ENCODE measurements around the gene JHY. TPM values are rescaled to one million over a fixed set of nuclear protein-coding genes. Genes with fewer than 3 reads are reported as not detected.

JHY gene
- total and polyA plus RNA-seq, 2 donors (not counting 1 experiment from before 2014, with no cell fraction given): 1.6 to 3.5 TPM

DNA sequence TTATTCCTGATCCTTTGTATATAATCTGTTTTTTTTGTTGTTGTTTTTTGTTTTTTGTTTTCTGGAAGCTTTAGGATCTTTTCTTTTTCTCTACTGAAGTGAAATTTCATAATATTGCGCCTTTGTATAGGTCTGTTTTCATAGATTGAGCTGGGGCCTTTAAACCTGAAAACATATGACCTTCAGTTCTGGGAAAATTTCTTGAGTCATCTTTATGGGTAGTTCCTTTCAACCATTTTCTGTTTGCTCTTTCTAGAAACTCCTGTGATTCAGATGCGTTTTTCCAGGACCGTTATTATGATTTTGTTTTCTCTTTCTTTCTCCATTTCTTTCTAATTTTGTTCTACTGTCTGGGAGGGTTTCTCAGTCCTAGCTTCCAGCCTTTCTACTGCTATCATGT is 55.4 kb downstream of the JHY start:
- no peak for DNase-seq (ENCODE audit: low read depth in 2 of 2)
- no peaks in the 10 kb centered on the region for H3K27me3 ChIP-seq (ENCODE audit: control insufficient read depth, insufficient read depth, low read length)
- H3K79me2 ChIP-seq (ENCODE audit: control insufficient read depth, insufficient read depth, low read length): no peaks in the 10 kb centered on the region
- no peak for TF ChIP-seq CTCF (conservative IDR thresholded peaks at IDR 0.05 in 1 of 2, IDR thresholded peaks at IDR 0.05 in 1 of 2; ENCODE audit: low read depth in 1 of 2, low read length in 2 of 2)
- no peak for TF ChIP-seq EZH2 (IDR thresholded peaks at IDR 0.05; ENCODE audit: low read length, missing control alignments)
- H3K4me2 ChIP-seq (ENCODE audit: extremely low read depth, insufficient read depth, low read length): no peak overlapping the region
- no peak overlapping the region for H3K4me3 ChIP-seq (replicated peaks in 1 of 4; ENCODE audit: control extremely low read depth in 1 of 4, insufficient read depth in 1 of 4, low read depth in 3 of 4, low read length in 4 of 4)
- H3K9ac ChIP-seq (ENCODE audit: insufficient read depth, low read length): no peak overlapping the region
- no peaks in the 10 kb centered on the region for H3K4me1 ChIP-seq (ENCODE audit: control insufficient read depth, extremely low read depth, insufficient read depth, low read length)
- no peaks in the 10 kb centered on the region for H4K20me1 ChIP-seq (ENCODE audit: control insufficient read depth, extremely low read depth, insufficient read depth, low read length)
- H3K36me3 ChIP-seq (ENCODE audit: control insufficient read depth, insufficient read depth, low read length): no peaks in the 10 kb centered on the region
- no peak overlapping the region for H3K27ac ChIP-seq (ENCODE audit: insufficient read depth, low read length)
- H2AFZ ChIP-seq (ENCODE audit: low read length): no peak overlapping the region
- H3K9me3 ChIP-seq (ENCODE audit: control insufficient read depth, insufficient read depth, low read depth, low read length): no peaks in the 10 kb centered on the region

DNA sequence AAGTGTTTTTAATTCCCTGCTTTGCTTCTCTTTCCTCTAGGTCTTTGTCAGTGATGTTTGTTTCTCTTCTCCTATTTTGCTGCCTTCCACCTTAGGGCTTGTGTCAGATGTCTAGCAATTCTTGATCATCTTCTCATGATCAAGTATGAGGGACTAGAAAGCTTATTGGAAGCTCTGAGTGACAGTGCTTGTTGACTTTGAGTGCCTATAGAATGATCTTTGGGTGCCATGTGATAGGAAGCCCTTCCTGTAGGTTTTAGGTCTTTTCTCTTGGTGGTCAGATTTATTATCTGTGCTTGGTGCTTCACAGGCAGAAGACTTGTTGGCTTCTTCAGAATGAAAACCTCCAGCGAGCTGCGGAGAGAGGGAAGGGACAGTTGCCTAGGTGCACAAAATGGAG is 56.0 kb downstream of the JHY start:
- no peaks in the 10 kb centered on the region for H3K79me2 ChIP-seq (ENCODE audit: control insufficient read depth, insufficient read depth, low read length)
- H3K27ac ChIP-seq (ENCODE audit: insufficient read depth, low read length): no peak overlapping the region
- H3K4me3 ChIP-seq (replicated peaks in 1 of 4; ENCODE audit: control extremely low read depth in 1 of 4, insufficient read depth in 1 of 4, low read depth in 3 of 4, low read length in 4 of 4): no peak overlapping the region
- H3K9ac ChIP-seq (ENCODE audit: insufficient read depth, low read length): no peak overlapping the region
- H3K36me3 ChIP-seq (ENCODE audit: control insufficient read depth, insufficient read depth, low read length): no peaks in the 10 kb centered on the region
- TF ChIP-seq CTCF (conservative IDR thresholded peaks at IDR 0.05 in 1 of 2, IDR thresholded peaks at IDR 0.05 in 1 of 2; ENCODE audit: low read depth in 1 of 2, low read length in 2 of 2): no peak
- TF ChIP-seq EZH2 (IDR thresholded peaks at IDR 0.05; ENCODE audit: low read length, missing control alignments): no peak
- H2AFZ ChIP-seq (ENCODE audit: low read length): no peak overlapping the region
- no peaks in the 10 kb centered on the region for H3K27me3 ChIP-seq (ENCODE audit: control insufficient read depth, insufficient read depth, low read length)
- no peak for DNase-seq (ENCODE audit: low read depth in 2 of 2)
- no peaks in the 10 kb centered on the region for H4K20me1 ChIP-seq (ENCODE audit: control insufficient read depth, extremely low read depth, insufficient read depth, low read length)
- no peaks in the 10 kb centered on the region for H3K9me3 ChIP-seq (ENCODE audit: control insufficient read depth, insufficient read depth, low read depth, low read length)
- no peak overlapping the region for H3K4me2 ChIP-seq (ENCODE audit: extremely low read depth, insufficient read depth, low read length)
- H3K4me1 ChIP-seq (ENCODE audit: control insufficient read depth, extremely low read depth, insufficient read depth, low read length): no peaks in the 10 kb centered on the region

- H4K20me1 ChIP-seq (ENCODE audit: control insufficient read depth, extremely low read depth, insufficient read depth, low read length): no peaks in the 10 kb centered on the region
- no peak for TF ChIP-seq CTCF (conservative IDR thresholded peaks at IDR 0.05 in 1 of 2, IDR thresholded peaks at IDR 0.05 in 1 of 2; ENCODE audit: low read depth in 1 of 2, low read length in 2 of 2)
- no peak for TF ChIP-seq EZH2 (IDR thresholded peaks at IDR 0.05; ENCODE audit: low read length, missing control alignments)
- DNase-seq (ENCODE audit: low read depth in 2 of 2): no peak
- no peak overlapping the region for H3K4me2 ChIP-seq (ENCODE audit: extremely low read depth, insufficient read depth, low read length)
- no peak overlapping the region for H2AFZ ChIP-seq (ENCODE audit: low read length)
- no peaks in the 10 kb centered on the region for H3K4me1 ChIP-seq (ENCODE audit: control insufficient read depth, extremely low read depth, insufficient read depth, low read length)
- H3K27ac ChIP-seq (ENCODE audit: insufficient read depth, low read length): no peak overlapping the region
- H3K4me3 ChIP-seq (replicated peaks in 1 of 4; ENCODE audit: control extremely low read depth in 1 of 4, insufficient read depth in 1 of 4, low read depth in 3 of 4, low read length in 4 of 4): no peak overlapping the region
- no peak overlapping the region for H3K9ac ChIP-seq (ENCODE audit: insufficient read depth, low read length)
- no peaks in the 10 kb centered on the region for H3K9me3 ChIP-seq (ENCODE audit: control insufficient read depth, insufficient read depth, low read depth, low read length)
- peaks cover 3% of the 10 kb centered on the region for H3K27me3 ChIP-seq (ENCODE audit: control insufficient read depth, insufficient read depth, low read length)
- H3K79me2 ChIP-seq (ENCODE audit: control insufficient read depth, insufficient read depth, low read length): no peaks in the 10 kb centered on the region
- H3K36me3 ChIP-seq (ENCODE audit: control insufficient read depth, insufficient read depth, low read length): no peaks in the 10 kb centered on the region
Measured at GRCh38 chr11:122951211-122951610, 68.7 kb downstream of the JHY start.

Data from fibroblast of lung (primary cell).